GM23248 (cell line): ENCODE results near the gene PRICKLE2.

Experiments
- EZH2 ChIP-seq: fragments of 200-600 bp; sonication (generic); IDR thresholded peaks from 2 replicates; pipeline ENCODE4 v1.6.1; 2018; ENCODE audit warnings: antibody characterized with exemption, mild to moderate bottlenecking; ENCODE audit not compliant: insufficient read depth, poor library complexity, severe bottlenecking
- EZH2phosphoT487 ChIP-seq: fragments of 200-600 bp; sonication (generic); IDR thresholded peaks from 2 replicates; pipeline ENCODE4 v1.6.1; 2018; ENCODE audit warnings: antibody characterized with exemption, moderate library complexity, mild to moderate bottlenecking, low read depth; ENCODE audit not compliant: insufficient read depth

DNA sequence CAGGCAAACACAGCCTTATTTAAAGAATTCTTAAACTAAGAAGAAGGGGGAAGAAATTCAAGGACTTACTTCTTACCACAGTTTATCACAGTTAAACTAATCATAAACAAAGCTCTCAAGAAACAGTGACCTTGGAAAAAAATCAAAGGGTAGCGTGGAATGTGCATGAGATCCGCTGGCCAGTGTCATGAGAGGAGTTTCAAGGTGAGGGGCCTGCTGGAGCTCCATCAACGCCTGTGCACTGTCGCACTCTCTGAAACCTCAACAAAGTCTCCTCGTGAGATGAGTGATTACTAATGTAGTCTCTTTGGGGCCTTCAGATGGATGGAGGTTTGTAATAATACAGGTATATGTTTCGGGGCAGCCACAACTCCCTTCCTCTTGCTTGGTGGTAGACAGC lies 28.4 kb upstream of the PRICKLE2 start:
- TF ChIP-seq EZH2phosphoT487 (no peak), EZH2 (no peak)
